Measurements from ENCODE around the gene GREM1.

Gene GREM1

GRCh38 chr15:32781781-32782180 is 64.0 kb downstream of the GREM1 start:
- no peak for DNase-seq (ENCODE audit: low read depth in 1 of 2, low spot score in 1 of 2)

- no peak for DNase-seq (ENCODE audit: low read depth in 1 of 2, low spot score in 1 of 2)
Observed at GRCh38 chr15:32784581-32784980, 66.8 kb downstream of the GREM1 start.

DNA sequence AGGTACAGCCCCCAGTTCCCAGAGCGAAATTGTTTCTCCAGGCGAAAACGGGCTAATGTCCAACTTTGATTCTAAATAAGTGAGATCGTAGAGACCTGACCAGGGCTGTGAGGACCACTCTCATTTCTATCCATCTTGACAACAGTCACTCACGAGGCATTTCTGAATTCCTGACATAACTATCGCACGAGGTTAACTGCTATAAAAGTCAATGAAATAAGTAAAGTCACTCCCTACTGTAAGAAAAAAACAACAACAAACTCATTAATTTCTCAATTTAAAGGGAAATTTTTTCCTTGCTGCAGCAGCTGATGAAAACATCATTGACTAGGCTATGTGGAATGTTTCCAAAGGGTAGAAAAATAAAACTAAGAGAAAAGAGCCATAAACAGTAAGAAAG is 69.1 kb downstream of the GREM1 start:
- DNase-seq (ENCODE audit: low read depth in 1 of 2, low spot score in 1 of 2): no peak

GRCh38 chr15:32787949-32788348 is 70.1 kb downstream of the GREM1 start:
- no peak for DNase-seq (ENCODE audit: low read depth in 1 of 2, low spot score in 1 of 2)

DNA sequence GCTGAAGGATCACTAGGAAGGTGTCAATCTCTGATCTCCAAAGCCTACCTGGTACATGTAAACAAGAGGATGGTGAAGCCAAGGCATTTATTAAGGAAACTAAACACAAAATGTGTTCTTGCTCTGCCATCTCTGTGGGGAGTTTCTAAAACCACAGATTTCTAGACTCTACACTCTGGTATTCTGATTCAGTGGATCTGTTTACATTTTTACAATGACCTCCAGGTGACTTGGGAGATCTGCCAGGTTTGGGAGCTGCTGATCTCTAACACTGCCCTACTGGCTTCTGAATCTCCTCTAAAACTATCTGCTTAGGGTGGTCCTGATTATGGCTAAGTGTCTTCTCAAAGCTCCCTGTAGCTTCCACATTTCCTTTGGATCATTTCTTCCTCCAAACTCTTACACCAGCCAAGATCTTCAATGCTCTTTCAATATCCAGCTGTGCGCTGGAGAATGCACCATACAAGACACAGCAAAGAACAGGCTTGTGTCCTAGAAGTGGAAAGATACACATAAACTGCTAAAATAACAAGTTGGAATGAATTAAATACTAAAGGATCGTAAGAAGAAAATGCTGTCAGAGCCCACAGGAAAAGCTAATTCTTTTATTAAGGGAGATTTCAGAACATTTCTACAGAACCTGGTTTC is 72.7 kb downstream of the GREM1 start:
- DNase-seq (ENCODE audit: low read depth in 1 of 2, low spot score in 1 of 2): no peak

- DNase-seq (ENCODE audit: low read depth in 1 of 2, low spot score in 1 of 2): no peak
Observed at GRCh38 chr15:32792436-32792835, 74.6 kb downstream of the GREM1 start.
